GM19438 (cell line): ENCODE data around the gene CRADD.
"Not testable (repeated sequence)": the region's sequence is repeated elsewhere in the genome, so short reads cannot be mapped to it uniquely, and the experiment has no call there.

Source experiments
- ATAC-seq: cut with Tn5 transposase; IDR thresholded peaks from one replicate; pipeline ENCODE4 v1.9.1; 2021; ENCODE audit warnings: low read depth; ENCODE audit not compliant: unreplicated experiment

CRADD gene

GRCh38 chr12:93704625-93705024, 27.4 kb downstream of the CRADD start:
- no peak for ATAC-seq

DNA sequence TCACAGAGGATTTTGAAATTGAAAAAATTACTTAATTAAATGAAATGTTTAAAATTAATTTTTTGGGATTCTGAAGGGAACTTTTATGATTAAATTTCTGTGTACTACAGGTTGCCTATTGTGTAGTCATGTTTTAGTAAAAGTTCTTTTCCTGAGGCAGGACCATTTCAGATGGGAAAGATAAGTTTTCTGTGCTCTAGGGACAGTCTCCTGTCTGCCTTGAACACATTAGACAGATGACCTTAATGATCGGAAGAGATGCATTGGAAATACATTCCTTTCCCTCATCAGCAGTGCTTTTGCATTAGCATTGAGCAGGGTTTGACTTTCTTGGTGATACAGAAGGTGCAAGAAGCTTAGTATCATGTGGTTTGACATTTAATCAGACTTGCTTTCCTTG, 28.1 kb downstream of the CRADD start:
- ATAC-seq: no peak

DNA sequence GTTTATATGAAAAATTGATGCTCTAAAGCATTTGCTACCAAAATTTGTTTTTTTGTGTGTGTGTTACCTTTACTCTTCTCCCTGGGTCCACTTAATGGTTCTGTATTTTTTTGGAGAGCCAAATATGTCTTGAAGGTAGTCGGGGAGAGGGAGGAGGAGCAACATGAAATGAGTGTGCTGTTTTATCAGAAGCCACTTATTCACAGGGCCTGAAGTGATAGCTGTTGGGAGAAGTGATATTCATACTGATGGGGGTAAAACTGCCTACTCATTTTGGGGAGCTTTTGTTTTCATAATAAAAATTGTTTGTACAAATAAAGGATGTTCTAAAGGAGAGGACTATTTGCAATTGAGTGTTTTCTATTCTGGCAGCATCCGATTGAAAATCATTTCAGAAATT, 29.2 kb downstream of the CRADD start:
- ATAC-seq: no peak

DNA sequence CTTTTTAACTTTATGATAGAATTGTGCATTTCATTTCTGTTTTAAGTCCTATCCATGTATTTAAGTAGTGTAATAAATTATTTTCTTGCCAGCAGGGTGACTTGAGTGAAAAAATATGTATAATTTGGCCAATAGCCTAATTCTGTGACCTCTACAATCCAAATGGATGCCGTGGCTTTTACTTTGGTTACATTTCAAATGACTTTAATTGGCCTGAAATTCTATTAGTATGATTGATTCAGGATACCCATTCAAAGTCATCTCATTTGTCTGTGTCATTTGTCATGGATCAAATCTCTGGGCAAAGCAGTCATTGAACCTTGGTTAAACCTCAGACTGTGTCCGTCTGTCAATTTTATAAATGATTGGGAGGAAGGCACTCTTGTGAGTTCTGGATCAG, 29.6 kb downstream of the CRADD start:
- ATAC-seq: no peak

- ATAC-seq: no peak
Observed at GRCh38 chr12:93707836-93708235, 30.7 kb downstream of the CRADD start.

DNA sequence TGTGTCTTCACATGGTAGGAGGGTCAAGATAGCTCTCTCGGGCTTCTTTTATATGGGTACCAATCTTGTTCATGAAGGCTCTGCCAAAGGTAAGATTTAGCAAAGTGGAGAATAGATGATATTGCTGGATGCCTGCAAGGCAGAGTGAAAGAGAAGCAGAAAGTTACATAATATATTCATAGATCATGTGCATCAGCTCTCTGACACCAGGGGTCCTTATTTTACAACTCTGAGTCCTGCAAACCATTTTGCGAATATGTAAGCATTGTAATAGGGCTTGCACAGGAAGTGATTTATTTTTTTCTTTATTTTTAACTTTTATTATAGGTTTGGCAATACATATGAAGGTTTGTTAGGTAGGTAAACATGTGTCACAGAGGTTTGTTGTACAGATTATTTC, 31.8 kb downstream of the CRADD start:
- no peak for ATAC-seq

DNA sequence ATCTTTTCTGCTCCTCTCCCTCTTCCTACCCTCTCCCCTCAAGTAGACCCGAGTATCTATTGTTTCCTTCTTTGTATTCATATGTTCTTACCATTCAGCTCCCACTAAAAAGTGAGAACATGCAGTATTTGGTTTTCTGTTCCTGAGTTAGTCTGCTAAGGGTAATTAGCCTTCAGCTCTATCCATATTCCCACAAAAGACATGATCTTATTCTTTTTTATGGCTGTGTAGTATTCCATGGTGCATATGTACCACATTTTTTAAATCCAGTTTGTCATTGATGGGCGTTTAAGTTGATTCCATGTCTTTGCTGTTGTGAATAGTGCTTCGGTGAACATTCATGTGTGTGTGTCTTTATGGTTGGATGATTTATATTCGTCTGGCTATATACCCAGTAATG, 32.2 kb downstream of the CRADD start:
- no peak for ATAC-seq

DNA sequence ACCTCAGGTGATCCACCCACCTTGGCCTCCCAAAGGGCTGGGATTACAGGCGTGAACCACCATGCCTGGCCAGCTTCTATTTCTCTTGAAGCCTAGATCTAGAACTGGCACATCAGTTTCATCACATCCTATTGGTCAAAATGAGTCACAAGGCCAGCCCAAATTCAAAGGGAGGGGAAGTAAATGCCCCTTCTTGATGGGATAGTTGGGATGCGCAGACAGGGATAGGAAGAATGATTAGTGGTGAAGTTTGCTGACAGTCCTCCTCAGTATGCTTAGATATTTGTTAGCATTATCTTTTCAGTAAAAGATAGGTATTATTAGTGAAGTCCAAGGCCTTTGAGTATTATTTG, 33.4 kb downstream of the CRADD start:
- no peak for ATAC-seq

DNA sequence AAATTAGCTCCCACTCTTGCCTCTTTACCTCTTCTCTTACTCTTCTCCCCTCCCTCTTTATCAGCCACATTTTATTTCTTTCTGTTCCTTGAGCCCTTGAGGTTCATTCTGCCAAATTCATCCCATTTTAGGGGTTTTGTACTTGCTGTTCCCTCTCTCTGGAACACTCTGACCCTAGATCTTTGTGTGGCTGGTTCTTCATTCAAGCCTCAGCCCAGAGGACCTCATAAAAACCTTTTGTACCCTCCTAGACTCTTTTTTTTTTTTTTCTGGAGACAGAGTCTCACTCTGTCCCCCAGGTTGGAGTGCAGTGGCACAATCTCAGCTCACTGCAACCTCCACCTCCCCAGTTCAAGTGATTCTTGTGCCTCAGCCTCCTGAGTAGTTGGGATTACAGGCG, 34.3 kb downstream of the CRADD start:
- not testable (repeated sequence) for ATAC-seq

GRCh38 chr12:93712200-93712599, 35.0 kb downstream of the CRADD start:
- no peak for ATAC-seq

DNA sequence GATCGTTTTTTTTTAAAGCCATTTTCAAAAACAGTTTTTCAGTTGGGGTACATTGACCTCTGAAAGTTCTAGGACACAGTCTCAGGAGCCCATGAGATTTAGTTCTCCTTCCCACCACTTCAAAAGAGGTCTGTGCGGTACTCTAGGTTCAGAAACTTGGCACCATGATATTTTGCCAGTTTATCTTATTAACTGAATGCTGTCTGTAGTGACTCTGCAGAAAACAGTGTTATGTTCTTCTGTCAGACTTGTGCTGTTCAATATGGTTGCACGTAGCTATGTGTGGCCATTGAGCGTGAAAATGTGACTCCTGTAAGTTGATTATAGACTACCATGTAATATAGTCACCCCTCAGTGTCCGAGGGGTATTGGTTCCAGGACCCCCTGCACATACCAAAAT, 35.9 kb downstream of the CRADD start:
- no peak for ATAC-seq

DNA sequence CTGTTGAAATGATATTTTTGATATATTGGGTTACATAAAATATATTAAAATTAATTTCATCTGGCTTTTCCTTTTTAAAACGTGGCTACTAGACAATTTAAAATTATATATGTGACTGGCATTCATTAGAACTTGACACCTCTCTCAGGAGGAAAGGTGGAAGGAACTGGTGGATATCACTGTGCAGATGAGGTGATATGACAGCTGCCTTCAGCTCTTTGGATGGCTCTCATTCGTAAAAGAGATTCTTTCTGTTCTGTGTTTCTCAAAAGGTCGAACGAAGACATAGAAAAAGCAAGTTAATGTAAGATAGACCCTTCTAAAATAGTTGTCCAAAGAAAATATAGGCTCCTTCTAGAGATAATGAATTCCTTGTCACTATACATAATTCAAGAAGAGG, 36.6 kb downstream of the CRADD start:
- no peak for ATAC-seq

GRCh38 chr12:93714382-93714781, 37.2 kb downstream of the CRADD start:
- no peak for ATAC-seq

DNA sequence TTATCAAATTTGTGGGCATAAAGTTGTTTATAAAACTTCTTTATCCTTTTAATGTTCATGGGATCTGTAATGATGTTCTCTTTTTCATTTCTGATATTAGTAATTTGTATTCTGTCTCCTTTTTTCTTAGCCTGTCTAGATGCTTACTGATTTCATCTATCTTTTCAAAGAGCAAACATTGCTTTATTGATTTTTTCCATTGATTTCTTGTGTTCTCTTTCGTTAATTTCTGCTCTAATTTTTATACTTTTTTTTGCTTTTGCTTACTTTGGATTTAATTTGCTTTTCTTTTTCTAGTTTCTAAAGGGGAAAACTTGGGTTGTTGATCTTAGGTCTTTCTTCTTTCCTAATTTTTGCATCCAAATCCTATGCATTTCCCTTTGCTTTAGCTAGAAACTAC, 42.5 kb downstream of the CRADD start:
- ATAC-seq: no peak

DNA sequence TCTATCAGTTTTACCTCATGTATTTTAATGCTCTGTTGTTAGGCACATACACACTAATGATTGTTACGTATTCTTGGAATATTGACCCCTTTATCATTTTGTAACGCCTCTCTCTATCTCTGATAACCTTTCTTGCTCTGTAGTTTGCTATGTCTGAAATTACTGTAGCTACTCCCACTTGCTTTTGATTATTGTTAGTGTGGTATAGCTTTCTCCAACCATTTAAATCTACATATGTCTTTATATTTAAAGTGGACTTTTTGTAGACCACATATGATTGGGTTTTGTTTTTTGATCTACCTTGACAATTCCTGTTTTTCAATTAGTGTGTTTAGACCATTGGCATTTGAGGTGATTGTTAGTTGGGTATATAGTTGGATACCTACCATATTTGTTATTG, 43.4 kb downstream of the CRADD start:
- ATAC-seq: no peak

- ATAC-seq: no peak
Observed at GRCh38 chr12:93722179-93722578, 45.0 kb downstream of the CRADD start.

- ATAC-seq: no peak
Observed at GRCh38 chr12:93722835-93723567, 45.8 kb downstream of the CRADD start.

DNA sequence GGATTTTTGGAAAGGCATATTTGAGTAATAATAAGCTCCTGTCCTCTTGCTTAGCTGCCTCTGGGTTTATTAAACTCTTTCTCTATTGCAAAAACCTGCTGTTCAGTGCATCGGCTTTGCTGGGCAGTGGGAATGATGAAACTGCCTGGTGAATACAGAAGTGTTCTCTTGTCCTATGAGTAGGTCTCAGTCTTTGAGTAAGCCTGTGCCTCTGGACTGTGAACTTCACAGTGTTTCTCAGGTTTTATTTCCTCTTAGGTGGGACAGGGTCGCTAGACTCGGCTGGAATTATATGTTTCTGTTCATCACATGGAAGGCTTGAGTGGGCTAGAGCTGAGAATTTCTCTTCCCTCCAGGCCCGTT, 46.4 kb downstream of the CRADD start:
- ATAC-seq: no peak

DNA sequence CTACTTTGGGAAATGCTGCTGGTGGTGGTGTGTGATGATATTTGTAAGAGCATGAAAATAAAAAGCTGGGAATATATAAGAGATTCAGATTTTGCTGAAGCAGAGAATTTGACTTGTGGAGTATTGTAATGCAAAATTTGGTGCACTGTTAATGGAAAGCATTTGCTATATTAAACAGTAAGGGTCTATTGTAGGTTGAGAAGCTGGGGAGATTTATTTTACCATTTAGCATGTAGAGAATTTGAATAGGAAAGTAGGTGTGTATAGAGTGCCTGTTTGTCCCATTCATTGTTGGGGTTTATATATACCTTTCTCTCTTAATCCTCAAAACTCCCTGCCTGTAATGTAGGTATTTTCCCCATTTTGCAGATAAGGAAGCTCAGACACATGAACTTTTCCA, 48.4 kb downstream of the CRADD start:
- no peak for ATAC-seq

DNA sequence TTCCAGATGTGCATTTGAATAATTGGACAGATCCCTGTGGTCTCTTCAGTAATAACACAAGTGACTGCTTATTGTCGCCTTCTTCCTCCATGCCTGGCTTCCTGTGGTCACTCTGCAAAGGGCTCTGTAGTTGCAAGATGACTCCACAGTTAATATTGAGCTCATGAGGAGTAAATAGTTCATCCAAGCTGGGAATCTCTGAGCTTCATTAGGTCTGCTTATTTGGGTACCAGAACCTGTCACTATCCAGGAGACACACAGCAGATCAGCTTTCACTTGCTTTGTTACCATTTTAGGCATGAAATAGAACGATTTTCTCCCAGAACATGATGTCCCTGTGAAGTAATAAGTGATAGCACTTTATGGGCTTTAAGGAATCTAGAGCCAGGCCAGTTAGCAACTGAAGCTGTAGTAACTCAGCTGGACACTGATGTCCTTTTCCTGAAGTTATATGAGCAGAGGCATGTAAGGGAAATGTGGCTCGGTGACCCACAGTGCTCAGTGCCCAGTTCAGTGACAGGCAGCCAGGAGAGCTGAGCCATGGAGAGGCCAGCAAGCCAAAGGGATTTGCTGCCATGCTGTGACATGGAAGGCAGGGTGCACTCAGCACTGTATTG, 50.1 kb downstream of the CRADD start:
- no peak for ATAC-seq

GRCh38 chr12:93727911-93728310, 50.7 kb downstream of the CRADD start:
- no peak for ATAC-seq

DNA sequence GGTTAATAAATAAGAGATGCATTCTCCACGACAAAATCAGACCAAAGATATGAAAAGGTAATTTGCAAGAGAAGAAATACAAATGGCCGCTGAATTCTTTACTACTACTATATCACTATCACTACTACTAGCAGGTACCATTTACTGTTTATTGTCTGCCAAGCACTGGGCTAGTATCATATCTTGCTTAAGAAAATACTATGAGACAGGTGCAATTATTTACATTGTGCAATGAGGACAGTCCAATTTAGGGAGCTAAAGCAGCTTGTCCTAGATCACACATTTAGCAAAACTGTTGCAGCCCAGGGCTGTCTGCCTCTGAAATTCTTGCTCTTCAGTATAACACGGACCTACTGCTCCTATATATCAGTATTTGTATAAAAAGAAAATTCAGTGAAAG, 52.8 kb downstream of the CRADD start:
- ATAC-seq: no peak

DNA sequence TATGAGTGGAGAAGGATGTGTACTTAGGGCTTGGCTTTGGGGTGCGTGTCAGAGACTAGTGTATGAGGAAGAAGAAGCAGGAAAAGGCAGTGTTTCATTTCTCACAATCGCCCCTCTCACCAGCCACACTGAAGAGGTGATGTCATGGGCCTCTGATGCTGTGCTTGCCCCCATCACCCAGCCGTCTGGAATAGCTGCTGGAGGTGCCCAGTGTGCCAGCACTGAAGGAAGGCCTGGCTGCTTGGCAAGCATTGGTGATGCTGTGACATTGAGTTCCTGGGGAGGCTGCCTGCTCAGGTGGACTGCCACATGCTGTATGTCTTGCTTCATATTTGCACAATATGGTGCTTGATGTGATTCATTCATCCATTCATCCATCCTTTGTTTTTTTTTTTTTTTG, 56.2 kb downstream of the CRADD start:
- ATAC-seq: no peak
